ENCODE results near the gene PLEKHN1. TPM values are rescaled to one million over a fixed set of nuclear protein-coding genes. Genes with fewer than 3 reads are reported as not detected.
"Not testable (repeated sequence)": the region's sequence is repeated elsewhere in the genome, so short reads cannot be mapped to it uniquely, and the experiment has no call there.

Gene PLEKHN1
- total RNA-seq, 2 donors from 2014 or later = 1.9 to 2.3 TPM

DNA sequence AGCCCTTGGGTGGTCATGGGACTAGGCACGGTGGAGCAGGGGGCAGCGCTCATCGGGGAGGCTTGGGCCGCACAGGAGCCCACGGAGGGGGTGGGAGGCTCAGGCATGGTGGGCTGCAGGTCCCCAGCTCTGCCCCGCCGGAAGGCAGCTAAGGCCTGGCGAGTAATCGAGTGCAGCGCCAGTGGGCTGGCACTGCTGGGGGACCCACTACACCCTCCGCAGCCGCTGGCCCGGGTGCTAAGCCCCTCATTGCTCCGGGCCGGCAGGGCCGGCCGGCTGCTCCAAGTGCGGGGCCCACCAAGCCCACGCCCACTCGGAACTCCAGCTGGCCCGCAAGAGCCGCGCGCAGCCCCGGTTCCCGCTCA, 52.0 kb downstream of the PLEKHN1 start:
- not testable (repeated sequence) for H3K9me3 Mint-ChIP-seq; H3K27me3 Mint-ChIP-seq (ENCODE audit: low read depth); H3K4me3 Mint-ChIP-seq; DNase-seq; ATAC-seq (replicated peaks in 1 of 2); H3K27ac Mint-ChIP-seq; H3K36me3 Mint-ChIP-seq (ENCODE audit: insufficient read depth in 2 of 2)
- peaks cover 28% of the 10 kb centered on the region for H3K4me1 Mint-ChIP-seq (ENCODE audit: low read depth)

DNA sequence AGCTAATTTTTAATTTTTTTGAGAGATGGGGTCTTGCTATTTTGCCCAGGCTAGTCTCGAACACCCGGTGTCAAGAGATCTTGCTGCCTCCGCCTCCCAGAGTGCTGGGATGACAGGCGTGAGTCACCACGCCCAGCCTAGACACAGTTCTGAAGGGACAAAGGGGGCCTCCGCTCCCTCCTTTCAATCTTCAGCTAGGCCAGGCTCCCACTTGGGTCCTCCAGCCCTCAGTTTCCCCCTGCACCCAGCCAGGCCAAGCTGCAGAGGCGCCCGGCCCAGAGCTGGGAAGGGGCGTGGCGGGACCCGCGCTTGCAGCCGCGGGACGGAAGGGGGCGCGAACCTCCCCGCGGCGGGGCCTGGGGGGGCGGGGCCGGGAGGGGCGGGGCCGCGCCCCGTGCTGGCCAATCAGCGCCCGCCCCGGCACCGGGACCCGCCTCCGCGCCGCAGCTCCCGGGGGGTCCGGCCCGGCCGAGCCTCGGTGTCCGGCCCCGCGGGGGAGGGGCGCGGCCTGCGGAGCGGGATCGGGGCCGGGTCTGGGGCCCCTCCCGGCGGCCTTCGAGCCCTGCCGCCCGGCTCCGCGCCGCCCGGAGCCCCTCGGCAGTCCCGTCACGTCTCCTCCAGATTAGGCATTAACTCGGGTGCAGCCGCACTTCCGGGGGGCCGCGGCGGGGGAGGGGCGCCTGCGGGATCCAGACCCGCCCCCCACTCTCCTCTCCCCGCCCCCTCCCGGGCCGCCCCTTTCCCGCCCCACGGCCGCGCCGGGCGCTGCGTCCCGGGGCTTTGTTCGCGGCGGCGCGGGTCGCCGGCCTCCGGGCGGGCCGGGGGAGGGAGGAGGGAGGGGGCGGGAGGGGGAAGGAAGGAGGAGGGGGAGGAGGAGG, 53.1 kb downstream of the PLEKHN1 start:
- H3K9me3 Mint-ChIP-seq = no peaks in the 10 kb centered on the region
- H3K27me3 Mint-ChIP-seq (ENCODE audit: low read depth) = peaks cover 7% of the 10 kb centered on the region
- H3K4me3 Mint-ChIP-seq = peak overlapping the region; percentile 43 to 64
- DNase-seq (peak; percentile 83 to 87), ATAC-seq (replicated peaks in 1 of 2) (peak; percentile 82)
- H3K4me1 Mint-ChIP-seq (ENCODE audit: low read depth) = peaks cover 18% of the 10 kb centered on the region
- H3K36me3 Mint-ChIP-seq (ENCODE audit: insufficient read depth in 2 of 2) = peaks cover 0 to 3% of the 10 kb centered on the region in 2 donors
- no peak overlapping the region for H3K27ac Mint-ChIP-seq

DNA sequence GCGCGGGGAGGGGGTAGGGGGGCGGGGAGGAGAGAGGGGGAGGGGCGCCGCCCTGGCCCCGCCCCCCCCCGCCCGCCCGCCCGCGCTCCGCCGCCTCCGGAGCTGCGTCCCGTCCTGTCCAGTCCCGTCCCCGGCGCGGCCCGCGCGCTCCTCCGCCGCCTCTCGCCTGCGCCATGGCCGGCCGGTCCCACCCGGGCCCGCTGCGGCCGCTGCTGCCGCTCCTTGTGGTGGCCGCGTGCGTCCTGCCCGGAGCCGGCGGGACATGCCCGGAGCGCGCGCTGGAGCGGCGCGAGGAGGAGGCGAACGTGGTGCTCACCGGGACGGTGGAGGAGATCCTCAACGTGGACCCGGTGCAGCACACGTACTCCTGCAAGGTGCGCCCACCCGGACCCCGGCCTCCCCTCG, 53.7 kb downstream of the PLEKHN1 start, which contains the start of gene AGRN:
Gene AGRN, plus strand, starts transcription at position 121 of the 405 bp plus-strand sequence. Its CDS starts 53 bp downstream, at position 174.
- ATAC-seq (replicated peaks in 1 of 2) = peak; percentile 46 to 53
- H3K4me3 Mint-ChIP-seq = peak within 1 kb of the TSS; percentile 50 to 72
- peak; percentile 39 to 52 for DNase-seq

DNA sequence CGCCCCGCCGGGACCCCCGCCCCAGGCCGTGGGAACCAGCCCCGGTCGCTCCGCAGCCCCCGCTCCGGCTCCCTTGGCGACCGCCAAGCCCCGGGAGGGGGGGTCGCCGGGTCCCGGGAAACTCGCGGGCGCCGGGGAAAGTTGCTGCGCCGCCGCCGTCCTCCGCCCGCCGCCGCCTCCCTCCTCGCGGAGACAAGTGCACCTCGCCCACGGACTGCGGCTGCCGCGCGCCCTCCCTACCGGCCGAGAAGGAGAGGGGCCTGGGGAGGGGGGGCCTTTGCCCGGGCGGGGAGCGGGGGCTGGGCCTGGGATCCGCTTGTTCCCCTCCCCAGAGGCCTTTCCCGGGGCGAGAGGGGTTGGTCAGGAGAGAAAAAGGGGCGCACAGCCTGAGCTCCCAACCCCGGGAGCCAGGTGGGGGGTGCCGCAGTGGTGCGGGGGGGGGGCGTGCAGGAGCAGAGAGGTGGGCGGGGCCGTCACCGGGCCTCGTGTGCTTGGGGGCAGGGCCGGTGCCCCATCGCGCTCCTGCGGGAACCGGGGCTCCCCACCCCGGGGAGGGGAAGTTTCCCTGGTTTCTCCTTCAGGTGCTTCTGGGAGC, 54.2 kb downstream of the PLEKHN1 start:
- Mint-ChIP-seq H3K27me3 (ENCODE audit: low read depth) (peaks cover 7% of the 10 kb centered on the region), H3K4me1 (ENCODE audit: low read depth) (peaks cover 12% of the 10 kb centered on the region), H3K9me3 (no peaks in the 10 kb centered on the region), H3K4me3 (peak overlapping the region; percentile 50 to 68), H3K27ac (no peak overlapping the region), H3K36me3 (ENCODE audit: insufficient read depth in 2 of 2) (peaks cover 0 to 3% of the 10 kb centered on the region in 2 donors)
- DNase-seq (peak in 1 of 2 donors; percentile 56), ATAC-seq (replicated peaks in 1 of 2) (peak in 1 of 2 donors; percentile 12)

More for the DNA sequence above, 53.7 kb downstream of the PLEKHN1 start, which contains the start of gene AGRN:
- peaks cover 7% of the 10 kb centered on the region for H3K27me3 Mint-ChIP-seq (ENCODE audit: low read depth)
- peaks cover 12% of the 10 kb centered on the region for H3K4me1 Mint-ChIP-seq (ENCODE audit: low read depth)
- H3K36me3 Mint-ChIP-seq (ENCODE audit: insufficient read depth in 2 of 2) = peaks cover 0 to 3% of the 10 kb centered on the region in 2 donors
- H3K27ac Mint-ChIP-seq = no peak within 1 kb of the TSS
- H3K9me3 Mint-ChIP-seq = no peaks in the 10 kb centered on the region

DNA sequence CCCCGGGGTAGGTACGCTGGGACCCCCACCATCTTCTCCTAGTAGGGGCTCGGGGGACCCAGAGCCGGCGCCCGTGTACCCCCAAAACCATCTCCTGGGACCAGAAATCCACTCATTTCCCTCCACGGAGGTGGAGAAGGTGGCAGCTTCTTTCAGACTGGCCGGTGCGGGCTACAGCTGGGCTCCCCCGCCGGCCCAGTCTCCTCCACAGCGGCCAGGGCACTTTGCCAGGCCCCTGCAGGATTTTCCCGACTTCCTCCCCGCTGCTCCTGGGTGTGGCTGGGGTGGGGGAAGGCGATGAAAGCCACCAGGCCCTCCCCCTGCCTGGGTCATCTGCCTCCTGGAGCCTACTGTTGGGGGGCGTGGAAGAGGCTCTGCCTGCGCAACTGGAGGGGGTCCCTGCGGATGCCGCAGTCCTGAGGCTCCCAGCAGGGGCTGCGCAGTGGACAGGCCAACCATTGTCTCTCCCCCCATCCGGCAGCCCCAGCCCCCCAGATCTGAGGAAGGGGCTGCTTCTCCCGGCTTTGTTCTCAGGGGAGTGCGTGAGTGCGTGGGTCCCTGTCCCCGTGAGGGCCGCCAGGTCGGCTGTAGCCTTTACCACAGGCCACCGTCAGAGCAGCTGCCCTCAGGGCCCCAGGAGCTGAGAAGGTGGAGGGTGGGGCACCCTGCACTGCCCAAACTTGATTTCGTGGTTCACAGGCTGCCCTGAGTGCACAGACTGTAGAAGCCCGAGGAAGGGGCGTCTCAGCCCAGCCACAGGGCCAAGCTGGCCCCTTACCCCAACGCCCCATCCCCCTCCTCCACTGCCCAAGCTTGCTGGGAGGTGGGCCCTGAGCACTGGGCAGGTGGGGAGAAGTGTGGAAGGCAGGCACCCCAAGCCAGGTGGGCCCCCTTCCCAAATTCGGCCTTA, 55.0 kb downstream of the PLEKHN1 start:
- Mint-ChIP-seq H3K27ac (no peak overlapping the region), H3K27me3 (ENCODE audit: low read depth) (peaks cover 7% of the 10 kb centered on the region), H3K9me3 (no peaks in the 10 kb centered on the region), H3K36me3 (ENCODE audit: insufficient read depth in 2 of 2) (peaks cover 0 to 3% of the 10 kb centered on the region in 2 donors), H3K4me3 (peak overlapping the region; percentile 50 to 68), H3K4me1 (ENCODE audit: low read depth) (peaks cover 12% of the 10 kb centered on the region)
- DNase-seq (no peak), ATAC-seq (replicated peaks in 1 of 2) (no peak)

DNA sequence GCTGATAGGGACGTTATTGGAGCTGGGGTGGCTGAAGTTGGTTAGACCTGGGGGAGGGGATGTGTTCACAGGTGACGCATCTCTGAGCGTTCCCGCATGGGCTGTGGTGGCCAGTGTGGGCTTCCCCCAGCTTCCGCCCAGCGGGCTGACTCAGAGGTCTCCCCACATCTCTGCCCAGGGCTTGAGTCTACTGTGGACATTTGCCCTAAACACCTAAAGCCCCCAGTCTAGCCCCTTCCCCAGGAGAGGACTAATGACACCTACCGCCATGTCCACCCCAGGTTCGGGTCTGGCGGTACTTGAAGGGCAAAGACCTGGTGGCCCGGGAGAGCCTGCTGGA, 55.6 kb downstream of the PLEKHN1 start:
- Mint-ChIP-seq H3K36me3 (ENCODE audit: insufficient read depth in 2 of 2) (peaks cover 0 to 3% of the 10 kb centered on the region in 2 donors), H3K4me1 (ENCODE audit: low read depth) (peaks cover 11% of the 10 kb centered on the region), H3K27ac (no peak overlapping the region), H3K9me3 (no peaks in the 10 kb centered on the region), H3K4me3 (no peak overlapping the region), H3K27me3 (ENCODE audit: low read depth) (peaks cover 7% of the 10 kb centered on the region)
- ATAC-seq (replicated peaks in 1 of 2) = no peak
- DNase-seq = no peak

DNA sequence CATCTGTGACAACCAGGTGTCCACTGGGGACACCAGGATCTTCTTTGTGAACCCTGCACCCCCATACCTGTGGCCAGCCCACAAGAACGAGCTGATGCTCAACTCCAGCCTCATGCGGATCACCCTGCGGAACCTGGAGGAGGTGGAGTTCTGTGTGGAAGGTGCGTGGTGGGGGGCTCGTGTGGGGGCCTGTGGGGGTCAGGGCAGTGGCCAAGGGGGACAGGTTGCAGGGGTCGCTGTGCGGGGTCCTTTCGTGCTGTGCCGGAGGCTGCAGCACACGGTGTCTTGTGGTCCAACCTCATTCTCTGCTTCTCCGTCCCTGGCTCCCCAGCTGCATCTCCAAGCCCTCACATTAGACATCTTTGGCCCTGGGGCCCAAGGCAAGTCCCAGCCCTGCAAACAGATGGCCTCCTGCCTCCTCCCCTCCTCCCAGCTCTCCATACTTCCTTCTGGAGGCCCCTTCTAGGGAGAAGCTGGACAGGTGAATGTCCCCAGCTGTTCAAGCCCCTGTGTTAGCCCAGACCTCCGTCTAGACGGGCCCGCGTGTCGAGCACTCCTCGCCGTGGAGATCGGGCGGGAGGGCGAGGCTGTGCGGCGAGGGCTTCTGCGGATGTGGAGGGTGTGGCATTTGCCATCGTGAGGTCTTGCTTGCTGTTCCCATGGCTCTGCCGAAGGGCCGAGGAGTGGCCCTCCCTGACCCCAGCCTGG, 56.2 kb downstream of the PLEKHN1 start:
- no peak overlapping the region for H3K27ac Mint-ChIP-seq
- peaks cover 7% of the 10 kb centered on the region for H3K27me3 Mint-ChIP-seq (ENCODE audit: low read depth)
- H3K36me3 Mint-ChIP-seq (ENCODE audit: insufficient read depth in 2 of 2) = no peaks in the 10 kb centered on the region
- no peaks in the 10 kb centered on the region for H3K9me3 Mint-ChIP-seq
- H3K4me3 Mint-ChIP-seq = peak overlapping the region in 1 of 2 donors; percentile 17
- ATAC-seq (replicated peaks in 1 of 2) (no peak), DNase-seq (no peak)
- H3K4me1 Mint-ChIP-seq (ENCODE audit: low read depth) = peaks cover 6% of the 10 kb centered on the region

DNA sequence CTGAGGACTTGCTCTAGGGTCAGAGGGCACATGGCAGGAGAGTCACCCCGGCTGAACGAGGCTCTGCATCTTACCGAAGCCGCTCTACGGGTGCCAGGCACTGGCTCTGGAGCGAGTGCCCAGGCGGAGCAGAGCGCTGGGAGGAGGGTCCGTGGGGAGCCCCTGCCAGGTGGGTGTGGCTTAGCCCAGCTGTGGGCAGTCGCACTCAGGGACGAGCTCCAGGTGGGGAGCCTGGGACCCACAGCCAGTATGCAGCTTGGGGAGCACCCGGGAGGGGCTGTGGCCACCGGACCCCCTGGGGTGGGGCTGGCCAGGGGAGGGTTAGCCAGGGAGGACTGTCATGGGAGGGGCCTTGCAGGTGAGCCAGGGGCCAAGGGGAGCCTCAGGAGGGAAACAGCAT, 57.4 kb downstream of the PLEKHN1 start:
- Mint-ChIP-seq H3K27ac (no peak overlapping the region), H3K9me3 (no peaks in the 10 kb centered on the region), H3K4me3 (no peak overlapping the region), H3K27me3 (ENCODE audit: low read depth) (peaks cover 7% of the 10 kb centered on the region), H3K4me1 (ENCODE audit: low read depth) (peaks cover 5% of the 10 kb centered on the region), H3K36me3 (ENCODE audit: insufficient read depth in 2 of 2) (no peaks in the 10 kb centered on the region)
- no peak for DNase-seq
- no peak for ATAC-seq (replicated peaks in 1 of 2)

DNA sequence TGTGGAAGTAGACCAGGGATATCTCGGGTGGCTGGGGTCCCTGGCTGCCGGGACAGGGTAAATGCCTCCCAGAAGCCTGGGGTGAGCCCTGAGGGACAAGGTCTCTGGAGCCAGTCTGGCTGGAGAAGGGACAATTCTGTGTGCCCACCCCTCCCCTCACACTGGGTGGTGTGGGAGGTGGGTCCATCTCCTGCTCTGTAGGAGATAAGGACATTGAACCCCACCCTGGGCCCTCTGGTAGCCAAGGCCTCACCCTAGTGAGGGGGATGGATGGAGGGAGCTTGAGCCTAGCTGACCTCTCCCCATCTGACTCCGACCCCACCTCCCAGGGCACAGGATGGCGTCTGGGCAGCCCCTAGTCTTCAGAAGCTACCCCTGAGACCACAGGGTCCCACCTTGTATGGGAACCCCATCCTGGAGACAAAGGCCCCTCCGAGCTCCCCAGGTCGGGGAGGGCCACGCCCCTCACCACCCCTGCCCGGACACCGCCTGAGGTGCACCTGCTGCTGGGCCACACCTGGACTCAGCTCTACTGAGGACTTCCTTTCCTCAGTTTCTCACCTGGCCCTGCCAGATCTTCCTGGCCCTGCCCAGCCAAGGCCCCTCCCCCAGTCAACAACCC, 58.0 kb downstream of the PLEKHN1 start:
- Mint-ChIP-seq H3K4me3 (no peak overlapping the region), H3K27me3 (ENCODE audit: low read depth) (peaks cover 7% of the 10 kb centered on the region), H3K4me1 (ENCODE audit: low read depth) (peaks cover 5% of the 10 kb centered on the region), H3K27ac (no peak overlapping the region), H3K36me3 (ENCODE audit: insufficient read depth in 2 of 2) (no peaks in the 10 kb centered on the region), H3K9me3 (no peaks in the 10 kb centered on the region)
- DNase-seq = no peak
- ATAC-seq (replicated peaks in 1 of 2) = no peak

DNA sequence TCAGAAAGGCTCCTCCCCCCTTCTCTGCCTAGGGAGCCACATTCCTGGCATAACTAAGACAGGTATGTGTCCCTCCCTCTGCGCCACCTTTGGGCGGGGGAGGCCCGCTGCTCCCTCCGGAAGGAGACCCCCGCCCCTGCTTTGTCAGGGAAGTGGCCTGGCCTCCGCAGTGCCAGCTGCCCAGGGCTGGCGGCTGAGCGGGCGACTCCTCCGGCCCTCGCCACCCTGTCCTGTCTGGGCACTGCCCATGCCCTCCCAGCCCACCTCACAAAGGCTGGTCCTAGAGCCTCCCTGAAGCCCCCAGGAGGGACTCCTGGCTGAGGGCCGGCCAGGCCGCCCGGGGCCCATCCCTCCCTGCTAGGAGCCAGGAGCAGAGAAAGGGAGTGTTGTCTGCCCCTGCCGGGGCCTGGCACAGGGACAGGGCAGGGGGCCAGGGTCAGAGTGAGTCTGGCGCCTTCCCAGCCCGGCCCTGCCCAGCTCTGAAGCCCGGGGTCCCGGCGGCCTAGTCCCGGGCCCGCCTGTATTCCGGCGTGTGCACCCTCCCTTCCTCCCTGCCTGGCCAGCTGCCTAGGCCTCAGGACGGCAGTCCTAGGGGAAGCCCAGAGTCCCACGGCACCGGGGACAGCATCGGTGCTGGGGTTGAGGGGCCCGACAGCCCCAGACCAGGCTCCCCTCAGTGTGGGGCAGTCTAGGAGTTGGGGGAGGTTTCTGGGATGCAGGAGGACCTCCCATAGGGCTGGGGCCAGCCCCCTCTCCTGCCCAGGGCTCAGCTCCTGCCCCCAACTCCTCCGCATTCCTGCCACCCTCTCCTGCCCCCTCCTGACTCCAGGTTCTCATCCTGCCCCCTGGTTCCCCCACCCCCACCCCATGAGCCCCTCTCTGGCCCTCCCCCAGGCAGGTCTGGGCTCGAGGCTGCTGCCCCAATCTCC, 58.8 kb downstream of the PLEKHN1 start:
- Mint-ChIP-seq H3K27me3 (ENCODE audit: low read depth) (peaks cover 7% of the 10 kb centered on the region), H3K36me3 (ENCODE audit: insufficient read depth in 2 of 2) (no peaks in the 10 kb centered on the region), H3K27ac (no peak overlapping the region), H3K4me1 (ENCODE audit: low read depth) (peaks cover 5% of the 10 kb centered on the region), H3K9me3 (no peaks in the 10 kb centered on the region), H3K4me3 (no peak overlapping the region)
- DNase-seq = no peak
- ATAC-seq (replicated peaks in 1 of 2) = no peak

Measured in activated T-cell treated with anti-CD3 and anti-CD28 coated beads, Interleukin-2, amount 50 U/mL, for 72 hours (primary cell).